Measurements from ENCODE around the gene IFI27. TPM values are rescaled to one million over a fixed set of nuclear protein-coding genes. Genes with fewer than 3 reads are reported as not detected.

Gene IFI27
- total and polyA plus RNA-seq, 2 donors (not counting 1 experiment from before 2014, with no cell fraction given), result 0.15 to 0.81 TPM

- H3K4me3 ChIP-seq (ENCODE audit: control extremely low read depth in 1 of 5, extremely low read depth in 1 of 5, insufficient read depth in 1 of 5, low read depth in 2 of 5, low read length in 4 of 5), result peak overlapping the region in 1 of 5 experiments; percentile 16
- intact Hi-C loops (cut with micrococcal nuclease), result no loop called here
- no peak for DNase-seq
- no peak overlapping the region for H2AFZ ChIP-seq (ENCODE audit: insufficient read depth, low read depth, low read length, poor library complexity, severe bottlenecking)
- H3K79me2 ChIP-seq (ENCODE audit: control insufficient read depth, insufficient read depth, low read length), result peaks cover 98% of the 10 kb centered on the region
- H3K27me3 ChIP-seq (replicated peaks in 1 of 4; ENCODE audit: control extremely low read depth in 1 of 4, control insufficient read depth in 3 of 4, insufficient read depth in 4 of 4, low read length in 3 of 4), result no peaks in the 10 kb centered on the region
- no peak overlapping the region for H3K27ac ChIP-seq (ENCODE audit: low read length in 2 of 2)
- H3K9ac ChIP-seq (ENCODE audit: low read length), result no peak overlapping the region
- Mint-ChIP-seq H3K9me3 (ENCODE audit: insufficient read depth) (peaks cover 10% of the 10 kb centered on the region), H3K27me3 (no peaks in the 10 kb centered on the region), H3K4me1 (peaks cover 56% of the 10 kb centered on the region), H3K27ac (no peak overlapping the region), H3K4me3 (peak overlapping the region; percentile 82)
- no peak for TF ChIP-seq CTCF (IDR thresholded peaks at IDR 0.05)
- TF ChIP-seq EZH2 (IDR thresholded peaks at IDR 0.05; ENCODE audit: borderline replicate concordance, insufficient read depth, low read depth, low read length, poor library complexity, severe bottlenecking), result no peak
- ChIA-PET POLR2A (no interaction called here), CTCF (interaction anchor here (1.1 kb wide), 1 partner anchor 59 kb away, joined by 3 read pairs; no protein-coding TSS in a partner anchor)
- H4K20me1 ChIP-seq (ENCODE audit: control insufficient read depth, insufficient read depth, low read length, poor library complexity, severe bottlenecking), result peaks cover 69% of the 10 kb centered on the region
- H3K4me2 ChIP-seq (replicated peaks; ENCODE audit: low read depth, low read length, poor library complexity, severe bottlenecking), result peak overlapping the region; percentile 83
- no peak for ATAC-seq (ENCODE audit: low read depth)
- 83% methylated on average over 3 of the region's 7 CpGs for WGBS (ENCODE audit: insufficient coverage)
- peaks cover 8 to 15% (median 9%) of the 10 kb centered on the region in 3 donors for H3K9me3 ChIP-seq (ENCODE audit: control extremely low read depth in 1 of 3, control insufficient read depth in 2 of 3, insufficient read depth in 1 of 3, low read length in 2 of 3)
- peaks cover 10 to 27% of the 10 kb centered on the region in 2 experiments for H3K36me3 ChIP-seq (replicated peaks in 1 of 2; ENCODE audit: control extremely low read depth in 1 of 2, control insufficient read depth in 1 of 2, extremely low read depth in 1 of 2, insufficient read depth in 2 of 2, low read length in 1 of 2)
- peaks cover 36 to 45% of the 10 kb centered on the region in 2 donors for H3K4me1 ChIP-seq (ENCODE audit: control insufficient read depth in 2 of 2, insufficient read depth in 2 of 2, low read length in 2 of 2)
Observed at GRCh38 chr14:94077111-94077821, 33.3 kb upstream of the IFI27 start.

GRCh38 chr14:94077823-94078222 lies 32.7 kb upstream of the IFI27 start:
- no CpG with 5 or more reads among the region's 5 CpGs for WGBS (ENCODE audit: insufficient coverage)
- peak overlapping the region; percentile 83 for H3K4me2 ChIP-seq (replicated peaks; ENCODE audit: low read depth, low read length, poor library complexity, severe bottlenecking)
- H3K27ac ChIP-seq (ENCODE audit: low read length in 2 of 2), result no peak overlapping the region
- Mint-ChIP-seq H3K27me3 (no peaks in the 10 kb centered on the region), H3K4me3 (peak overlapping the region; percentile 82), H3K27ac (no peak overlapping the region), H3K4me1 (peaks cover 56% of the 10 kb centered on the region), H3K9me3 (ENCODE audit: insufficient read depth) (peaks cover 9% of the 10 kb centered on the region)
- H3K4me3 ChIP-seq (ENCODE audit: control extremely low read depth in 1 of 5, extremely low read depth in 1 of 5, insufficient read depth in 1 of 5, low read depth in 2 of 5, low read length in 4 of 5), result peak overlapping the region in 1 of 5 experiments; percentile 91
- no peak for ATAC-seq (ENCODE audit: low read depth)
- ChIA-PET CTCF (interaction anchor here (2.6 kb wide), 1 partner anchor 55 kb away, joined by 10 read pairs; no protein-coding TSS in a partner anchor), POLR2A (no interaction called here)
- TF ChIP-seq CTCF (IDR thresholded peaks at IDR 0.05), result no peak
- no peak for TF ChIP-seq EZH2 (IDR thresholded peaks at IDR 0.05; ENCODE audit: borderline replicate concordance, insufficient read depth, low read depth, low read length, poor library complexity, severe bottlenecking)
- H3K36me3 ChIP-seq (replicated peaks in 1 of 2; ENCODE audit: control extremely low read depth in 1 of 2, control insufficient read depth in 1 of 2, extremely low read depth in 1 of 2, insufficient read depth in 2 of 2, low read length in 1 of 2), result peaks cover 10 to 27% of the 10 kb centered on the region in 2 experiments
- H3K9me3 ChIP-seq (ENCODE audit: control extremely low read depth in 1 of 3, control insufficient read depth in 2 of 3, insufficient read depth in 1 of 3, low read length in 2 of 3), result peaks cover 8 to 15% (median 9%) of the 10 kb centered on the region in 3 donors
- DNase-seq, result no peak
- no peak overlapping the region for H2AFZ ChIP-seq (ENCODE audit: insufficient read depth, low read depth, low read length, poor library complexity, severe bottlenecking)
- peaks cover 95% of the 10 kb centered on the region for H3K79me2 ChIP-seq (ENCODE audit: control insufficient read depth, insufficient read depth, low read length)
- peaks cover 36 to 45% of the 10 kb centered on the region in 2 donors for H3K4me1 ChIP-seq (ENCODE audit: control insufficient read depth in 2 of 2, insufficient read depth in 2 of 2, low read length in 2 of 2)
- peak overlapping the region; percentile 93 for H3K9ac ChIP-seq (ENCODE audit: low read length)
- no peaks in the 10 kb centered on the region for H3K27me3 ChIP-seq (replicated peaks in 1 of 4; ENCODE audit: control extremely low read depth in 1 of 4, control insufficient read depth in 3 of 4, insufficient read depth in 4 of 4, low read length in 3 of 4)
- intact Hi-C loops (cut with micrococcal nuclease), result no loop called here
- H4K20me1 ChIP-seq (ENCODE audit: control insufficient read depth, insufficient read depth, low read length, poor library complexity, severe bottlenecking), result peaks cover 64% of the 10 kb centered on the region

Measured in B cell (primary cell).